ENCODE measurements around the gene CADM4.

DNA sequence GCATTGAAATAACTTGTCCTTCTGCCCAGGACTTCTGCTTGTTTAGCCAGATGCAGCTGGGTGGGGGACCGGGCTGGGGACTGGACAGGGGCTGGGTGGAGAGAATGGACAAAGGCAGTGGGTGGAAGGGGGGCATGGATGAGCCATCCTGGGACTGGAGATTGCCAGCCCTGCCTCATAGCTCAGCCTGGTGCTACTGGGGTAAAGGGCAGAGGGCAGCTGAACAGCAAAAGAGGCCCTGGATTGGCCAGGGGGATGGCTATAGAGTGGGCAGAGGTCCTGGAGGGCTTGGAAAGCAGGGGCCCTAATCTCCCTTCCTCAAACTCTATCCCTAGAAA is 48.0 kb upstream of the CADM4 start:
- TF ChIP-seq, protein P1, sequence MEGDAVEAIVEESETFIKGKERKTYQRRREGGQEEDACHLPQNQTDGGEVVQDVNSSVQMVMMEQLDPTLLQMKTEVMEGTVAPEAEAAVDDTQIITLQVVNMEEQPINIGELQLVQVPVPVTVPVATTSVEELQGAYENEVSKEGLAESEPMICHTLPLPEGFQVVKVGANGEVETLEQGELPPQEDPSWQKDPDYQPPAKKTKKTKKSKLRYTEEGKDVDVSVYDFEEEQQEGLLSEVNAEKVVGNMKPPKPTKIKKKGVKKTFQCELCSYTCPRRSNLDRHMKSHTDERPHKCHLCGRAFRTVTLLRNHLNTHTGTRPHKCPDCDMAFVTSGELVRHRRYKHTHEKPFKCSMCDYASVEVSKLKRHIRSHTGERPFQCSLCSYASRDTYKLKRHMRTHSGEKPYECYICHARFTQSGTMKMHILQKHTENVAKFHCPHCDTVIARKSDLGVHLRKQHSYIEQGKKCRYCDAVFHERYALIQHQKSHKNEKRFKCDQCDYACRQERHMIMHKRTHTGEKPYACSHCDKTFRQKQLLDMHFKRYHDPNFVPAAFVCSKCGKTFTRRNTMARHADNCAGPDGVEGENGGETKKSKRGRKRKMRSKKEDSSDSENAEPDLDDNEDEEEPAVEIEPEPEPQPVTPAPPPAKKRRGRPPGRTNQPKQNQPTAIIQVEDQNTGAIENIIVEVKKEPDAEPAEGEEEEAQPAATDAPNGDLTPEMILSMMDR (IDR thresholded peaks at IDR 0.05; ENCODE audit: low read depth, low read length), result no peak
- TF ChIP-seq POLR2A (IDR thresholded peaks at IDR 0.05; ENCODE audit: extremely low read depth, insufficient read length), result no peak
- TF ChIP-seq MYC (IDR thresholded peaks at IDR 0.05; ENCODE audit: low read depth, low read length), result no peak
- no peak for TF ChIP-seq MAX (IDR thresholded peaks at IDR 0.05; ENCODE audit: low read depth, low read length)

Measured in NB4 (cell line).